Fibroblast of pulmonary artery (primary cell): Measurements from ENCODE around the gene QSOX2.
A peak's percentile ranks its signal among the peaks of the same experiment; 100 is the strongest.
"Not testable (repeated sequence)": the region's sequence is repeated elsewhere in the genome, so short reads cannot be mapped to it uniquely, and the experiment has no call there.

Experiments used
- DNase-seq: peaks from one replicate; pipeline ENCODE4 v3.0.0-alpha.2; 2010; ENCODE audit warnings: low read depth
- H3K4me3 ChIP-seq: replicated peaks from 2 replicates; pipeline ENCODE4 v1.5.1; 2011; ENCODE audit warnings: low read depth, mild to moderate bottlenecking, control low read depth, low read length, moderate library complexity
- CTCF ChIP-seq: IDR thresholded peaks from 2 replicates; pipeline ENCODE4 v1.5.1; 2011; ENCODE audit warnings: mild to moderate bottlenecking, control low read depth, low read length, inconsistent platforms; ENCODE audit errors: missing control alignments

Gene QSOX2

DNA sequence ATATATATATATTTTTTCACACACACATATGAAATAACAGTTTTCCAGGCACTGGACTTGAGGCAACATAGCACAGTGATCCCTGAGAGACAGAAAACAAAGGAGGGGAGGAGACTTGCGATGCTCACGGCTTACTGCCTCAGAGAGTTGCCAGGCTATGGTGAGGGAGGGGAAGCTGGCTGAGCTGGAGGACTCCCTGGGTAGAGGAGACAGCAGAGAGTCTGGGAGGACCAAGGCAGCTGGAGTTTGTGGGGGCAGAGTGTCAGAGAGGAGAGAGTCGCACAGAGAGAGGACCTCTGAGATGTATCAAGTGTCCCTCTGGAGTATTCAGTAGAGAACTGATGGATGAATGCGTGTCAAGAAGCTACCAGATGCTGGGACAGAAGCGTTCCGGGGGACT, 23.1 kb upstream of the QSOX2 start:
- no peak overlapping the region for H3K4me3 ChIP-seq
- no peak for DNase-seq
- no peak for TF ChIP-seq CTCF

- DNase-seq, result no peak
- no peak overlapping the region for H3K4me3 ChIP-seq
These were observed 22.7 kb upstream of the QSOX2 start for GRCh38 chr9:136268318-136268717.

GRCh38 chr9:136267261-136268111, 21.9 kb upstream of the QSOX2 start:
- peak; percentile 23 for TF ChIP-seq CTCF
- H3K4me3 ChIP-seq, result peak overlapping the region; percentile 56
- DNase-seq, result peak; percentile 86

More at GRCh38 chr9:136268318-136268717, 22.7 kb upstream of the QSOX2 start:
- TF ChIP-seq CTCF, result no peak

GRCh38 chr9:136266641-136267040, 21.0 kb upstream of the QSOX2 start:
- DNase-seq, H3K4me3 ChIP-seq: not testable (repeated sequence)

DNA sequence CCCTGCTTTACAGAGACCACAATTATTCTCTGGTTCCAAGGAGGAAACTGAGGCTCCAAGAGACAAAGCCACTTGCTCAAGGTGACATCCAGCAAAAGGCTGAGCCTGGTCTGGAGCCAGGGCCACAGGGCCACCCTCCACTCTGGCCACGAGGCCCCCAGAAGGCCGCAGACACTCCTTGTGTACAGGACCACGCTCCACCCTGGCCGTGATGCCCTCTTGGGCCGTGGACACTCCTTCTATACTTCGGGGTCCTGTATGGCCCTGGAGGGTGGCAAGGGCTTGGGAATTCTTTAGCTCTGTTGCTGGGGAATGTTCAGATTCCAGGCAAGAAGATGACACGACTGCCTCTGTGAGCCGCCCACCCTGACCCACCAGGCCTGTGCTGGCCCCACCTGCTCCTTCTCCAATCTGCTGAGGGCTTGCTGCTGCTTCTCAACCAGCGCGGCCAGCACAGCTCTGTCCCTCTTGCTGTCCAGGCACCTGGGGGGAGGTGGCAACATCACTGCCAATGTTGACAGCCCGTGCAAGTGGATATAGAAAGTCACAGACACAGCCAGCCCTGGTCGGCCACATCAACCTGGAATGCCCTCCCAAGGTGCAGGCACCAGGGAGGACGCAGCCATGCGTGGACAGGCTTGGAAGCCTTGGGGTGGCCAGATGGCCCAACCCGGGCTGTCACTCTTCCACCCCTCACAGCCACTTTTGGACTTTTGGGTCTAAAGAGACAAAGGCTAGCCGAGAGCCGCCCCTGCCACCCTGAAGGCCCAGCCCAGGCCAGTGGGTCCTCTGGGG, 20.1 kb upstream of the QSOX2 start:
- TF ChIP-seq CTCF, result no peak
- H3K4me3 ChIP-seq, result no peak overlapping the region

GRCh38 chr9:136264441-136265405, 19.1 kb upstream of the QSOX2 start:
- no peak for DNase-seq
- no peak overlapping the region for H3K4me3 ChIP-seq
- TF ChIP-seq CTCF, result no peak

More for the DNA sequence above, 20.1 kb upstream of the QSOX2 start:
- no peak for DNase-seq

GRCh38 chr9:136264031-136264430, 18.4 kb upstream of the QSOX2 start:
- H3K4me3 ChIP-seq, result no peak overlapping the region

More at GRCh38 chr9:136264031-136264430, 18.4 kb upstream of the QSOX2 start:
- no peak for DNase-seq
- no peak for TF ChIP-seq CTCF
